Skeletal muscle cell (primary cell): ENCODE measurements around the gene PPEF1.
A peak's percentile ranks its signal among the peaks of the same experiment; 100 is the strongest.
"Not testable (repeated sequence)": the region's sequence is repeated elsewhere in the genome, so short reads cannot be mapped to it uniquely, and the experiment has no call there.

Source experiments
- DNase-seq: peaks from one replicate; pipeline ENCODE4 v3.0.0-alpha.2; 2010; ENCODE audit warnings: low read depth
- H3K4me3 ChIP-seq: 2 replicates; pipeline ENCODE4 v1.5.1; 2011; ENCODE audit warnings: low read depth, mild to moderate bottlenecking, control low read depth, low read length, moderate library complexity

PPEF1 gene

GRCh38 chrX:18701621-18702361, 5.7 kb upstream of the PPEF1 start:
- no peak for DNase-seq
- no peak overlapping the region for H3K4me3 ChIP-seq

GRCh38 chrX:18702362-18703195, 4.9 kb upstream of the PPEF1 start:
- DNase-seq: peak; percentile 16
- no peak overlapping the region for H3K4me3 ChIP-seq

GRCh38 chrX:18709833-18710232, 2.4 kb downstream of the PPEF1 start:
- DNase-seq: no peak
- H3K4me3 ChIP-seq: no peak overlapping the region

- no peak for DNase-seq
- H3K4me3 ChIP-seq: no peak overlapping the region
Measured at GRCh38 chrX:18714910-18715309, 7.5 kb downstream of the PPEF1 start.

- no peak for DNase-seq
- no peak overlapping the region for H3K4me3 ChIP-seq
Measured at GRCh38 chrX:18719852-18720251, 12.4 kb downstream of the PPEF1 start.

GRCh38 chrX:18721683-18722499, 14.4 kb downstream of the PPEF1 start:
- no peak overlapping the region for H3K4me3 ChIP-seq
- DNase-seq: no peak

GRCh38 chrX:18722500-18723071, 15.1 kb downstream of the PPEF1 start:
- no peak overlapping the region for H3K4me3 ChIP-seq
- no peak for DNase-seq

- no peak for DNase-seq
Measured at GRCh38 chrX:18725310-18725943, 18.0 kb downstream of the PPEF1 start.

GRCh38 chrX:18733287-18733686, 25.8 kb downstream of the PPEF1 start:
- no peak for DNase-seq

More at GRCh38 chrX:18725310-18725943, 18.0 kb downstream of the PPEF1 start:
- H3K4me3 ChIP-seq: no peak overlapping the region

GRCh38 chrX:18739609-18740008, 32.2 kb downstream of the PPEF1 start:
- DNase-seq, H3K4me3 ChIP-seq: not testable (repeated sequence)

More at GRCh38 chrX:18733287-18733686, 25.8 kb downstream of the PPEF1 start:
- H3K4me3 ChIP-seq: no peak overlapping the region

GRCh38 chrX:18748499-18748898, 41.1 kb downstream of the PPEF1 start:
- no peak for DNase-seq
- H3K4me3 ChIP-seq: no peak overlapping the region

- DNase-seq: no peak
- H3K4me3 ChIP-seq: no peak overlapping the region
Measured at GRCh38 chrX:18753631-18754030, 46.2 kb downstream of the PPEF1 start.

GRCh38 chrX:18755651-18756050, 48.2 kb downstream of the PPEF1 start:
- H3K4me3 ChIP-seq: no peak overlapping the region
- DNase-seq: no peak

- DNase-seq: no peak
- no peak overlapping the region for H3K4me3 ChIP-seq
Measured at GRCh38 chrX:18757956-18758932, 50.8 kb downstream of the PPEF1 start.

- H3K4me3 ChIP-seq: no peak overlapping the region
- DNase-seq: no peak
Measured at GRCh38 chrX:18761750-18762149, 54.3 kb downstream of the PPEF1 start.

GRCh38 chrX:18763106-18763505, 55.7 kb downstream of the PPEF1 start:
- DNase-seq, H3K4me3 ChIP-seq: not testable (repeated sequence)

GRCh38 chrX:18769364-18769763, 61.9 kb downstream of the PPEF1 start:
- DNase-seq: no peak
- H3K4me3 ChIP-seq: no peak overlapping the region
